ENCODE data around the gene ATF1.
A peak's percentile ranks its signal among the peaks of the same experiment; 100 is the strongest.
"Not testable (repeated sequence)": the region's sequence is repeated elsewhere in the genome, so short reads cannot be mapped to it uniquely, and the experiment has no call there.

ATF1 gene

DNA sequence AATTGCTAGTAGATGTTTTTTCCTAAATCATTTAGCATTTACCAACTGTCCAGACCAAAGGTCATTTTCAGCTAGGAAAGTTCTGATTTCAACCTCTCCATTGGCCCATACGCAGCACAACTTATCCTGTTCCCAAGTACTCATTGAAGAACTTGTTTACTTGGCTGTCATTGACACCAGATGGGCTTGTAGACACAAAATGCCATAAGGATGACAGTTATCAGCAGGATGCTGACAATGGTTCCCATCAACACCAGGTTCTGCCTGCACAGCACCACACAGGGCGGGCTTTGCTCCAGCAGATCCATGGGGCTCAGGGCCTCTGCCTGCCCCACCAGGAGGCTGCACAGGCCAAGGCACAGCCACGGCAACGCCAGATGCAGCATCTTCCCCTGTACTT is 42.3 kb downstream of the ATF1 start:
- Histone ChIP-seq H3K36me3 (ENCODE audit: insufficient read depth, low read length) (peaks cover 7% of the 10 kb centered on the region), H3K79me2 (ENCODE audit: control insufficient read depth, insufficient read depth, low read length, unreplicated experiment) (peaks cover 2% of the 10 kb centered on the region), H3K4me1 (ENCODE audit: control insufficient read depth, insufficient read depth, low read length, unreplicated experiment) (no peaks in the 10 kb centered on the region), H2AFZ (ENCODE audit: low read length, unreplicated experiment) (no peak overlapping the region), H3K27me3 (ENCODE audit: insufficient read depth, low read length) (no peaks in the 10 kb centered on the region), H3K27ac (ENCODE audit: low read depth, low read length) (no peak overlapping the region), H3K4me3 (ENCODE audit: low read depth, low read length) (no peak overlapping the region)

DNA sequence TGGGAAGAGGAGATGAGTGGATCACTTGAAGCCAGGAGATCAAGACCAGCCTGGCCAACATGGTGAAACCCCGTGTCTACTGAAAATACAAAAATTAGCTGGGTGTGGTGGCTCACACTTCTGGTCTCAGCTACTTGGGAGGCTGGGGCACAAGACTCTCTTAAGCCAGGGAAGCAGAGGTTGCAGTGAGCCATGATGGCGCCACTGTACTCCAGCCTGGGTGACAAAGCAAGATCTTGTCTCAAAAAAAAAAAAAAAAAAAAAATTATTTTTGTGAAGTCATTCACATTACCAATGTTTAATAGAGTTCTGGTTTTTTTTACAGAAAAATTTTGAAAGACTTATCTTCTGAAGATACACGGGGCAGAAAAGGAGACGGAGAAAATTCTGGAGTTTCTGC is 45.2 kb downstream of the ATF1 start:
- H3K36me3 ChIP-seq (ENCODE audit: insufficient read depth, low read length): peaks cover 12% of the 10 kb centered on the region; the same call in 1 of the 2 replicates
- not testable (repeated sequence) for H3K4me3 ChIP-seq (ENCODE audit: low read depth, low read length); H2AFZ ChIP-seq (ENCODE audit: low read length, unreplicated experiment); H3K27me3 ChIP-seq (ENCODE audit: insufficient read depth, low read length); H3K4me1 ChIP-seq (ENCODE audit: control insufficient read depth, insufficient read depth, low read length, unreplicated experiment); H3K79me2 ChIP-seq (ENCODE audit: control insufficient read depth, insufficient read depth, low read length, unreplicated experiment); H3K27ac ChIP-seq (ENCODE audit: low read depth, low read length)

DNA sequence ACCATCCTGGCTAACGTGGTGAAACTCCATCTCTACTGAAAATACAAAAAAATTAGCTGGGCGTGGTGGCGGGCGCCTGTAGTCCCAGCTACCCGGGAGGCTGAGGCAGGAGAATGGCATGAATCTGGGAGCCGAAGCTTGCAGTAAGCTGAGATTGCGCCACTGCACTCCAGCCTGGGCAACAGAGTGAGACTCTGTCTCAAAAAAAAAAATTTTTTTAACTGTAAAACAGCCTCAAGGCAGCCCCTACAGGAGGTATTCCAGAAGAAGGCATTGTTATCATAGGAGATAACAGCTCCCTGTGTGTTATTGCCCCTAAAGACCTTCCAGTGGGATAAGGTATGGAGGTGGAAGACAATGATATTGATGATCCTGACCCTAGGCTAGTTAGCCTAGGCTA is 51.0 kb downstream of the ATF1 start:
- H3K36me3 ChIP-seq (ENCODE audit: insufficient read depth, low read length): peaks cover 23% of the 10 kb centered on the region

DNA sequence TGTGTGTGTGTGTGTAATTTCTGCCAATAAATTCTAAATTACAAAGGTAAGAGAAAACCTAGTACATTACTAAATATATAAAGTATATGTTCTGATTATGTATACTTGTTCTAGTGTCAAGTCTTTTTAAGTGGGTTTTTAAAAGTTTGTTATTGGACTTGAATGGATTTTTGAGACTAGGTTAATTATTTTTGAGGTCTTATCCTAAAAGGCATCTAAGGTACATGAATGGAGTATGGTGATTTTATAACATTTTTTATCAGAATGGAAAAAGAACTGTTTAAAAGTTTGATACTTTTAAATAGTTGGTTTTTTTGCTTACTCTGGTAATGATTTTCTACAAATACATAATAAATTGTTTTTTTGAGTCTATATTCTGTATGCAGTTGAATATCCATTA is 56.3 kb downstream of the ATF1 start:
- Histone ChIP-seq H3K36me3 (ENCODE audit: insufficient read depth, low read length) (peaks cover 12% of the 10 kb centered on the region), H3K27ac (ENCODE audit: low read depth, low read length) (no peak overlapping the region), H3K79me2 (ENCODE audit: control insufficient read depth, insufficient read depth, low read length, unreplicated experiment) (no peaks in the 10 kb centered on the region), H3K27me3 (ENCODE audit: insufficient read depth, low read length) (no peaks in the 10 kb centered on the region), H2AFZ (ENCODE audit: low read length, unreplicated experiment) (no peak overlapping the region), H3K4me3 (ENCODE audit: low read depth, low read length) (no peak overlapping the region), H3K4me1 (ENCODE audit: control insufficient read depth, insufficient read depth, low read length, unreplicated experiment) (peaks cover 2% of the 10 kb centered on the region)

More for the DNA sequence above, 51.0 kb downstream of the ATF1 start:
- H2AFZ ChIP-seq (ENCODE audit: low read length, unreplicated experiment); H3K4me3 ChIP-seq (ENCODE audit: low read depth, low read length); H3K27me3 ChIP-seq (ENCODE audit: insufficient read depth, low read length); H3K79me2 ChIP-seq (ENCODE audit: control insufficient read depth, insufficient read depth, low read length, unreplicated experiment); H3K4me1 ChIP-seq (ENCODE audit: control insufficient read depth, insufficient read depth, low read length, unreplicated experiment); H3K27ac ChIP-seq (ENCODE audit: low read depth, low read length): not testable (repeated sequence)

DNA sequence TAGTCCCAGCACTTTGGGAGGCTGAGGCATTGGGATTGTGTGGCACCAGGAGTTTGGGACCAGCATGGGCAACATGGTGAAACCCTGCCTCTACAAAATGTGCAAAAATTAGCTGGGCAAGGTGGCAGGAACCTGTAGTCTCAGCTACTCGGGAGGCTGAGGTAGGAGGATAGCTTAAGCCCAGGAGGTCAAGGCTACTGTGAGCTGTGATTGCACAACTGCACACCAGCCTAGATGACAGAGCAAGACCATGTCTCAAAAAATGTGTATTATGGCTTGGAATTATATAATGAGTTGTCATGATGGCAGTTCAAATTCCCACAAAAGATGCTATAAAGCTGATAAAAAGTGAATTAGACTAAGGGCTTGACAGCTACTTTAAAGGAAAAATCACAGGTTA is 58.2 kb downstream of the ATF1 start:
- Histone ChIP-seq H3K4me1 (ENCODE audit: control insufficient read depth, insufficient read depth, low read length, unreplicated experiment) (peaks cover 3% of the 10 kb centered on the region), H3K36me3 (ENCODE audit: insufficient read depth, low read length) (peaks cover 7% of the 10 kb centered on the region), H3K79me2 (ENCODE audit: control insufficient read depth, insufficient read depth, low read length, unreplicated experiment) (no peaks in the 10 kb centered on the region), H3K27ac (ENCODE audit: low read depth, low read length) (no peak overlapping the region), H3K4me3 (ENCODE audit: low read depth, low read length) (no peak overlapping the region), H3K27me3 (ENCODE audit: insufficient read depth, low read length) (no peaks in the 10 kb centered on the region), H2AFZ (ENCODE audit: low read length, unreplicated experiment) (no peak overlapping the region)

DNA sequence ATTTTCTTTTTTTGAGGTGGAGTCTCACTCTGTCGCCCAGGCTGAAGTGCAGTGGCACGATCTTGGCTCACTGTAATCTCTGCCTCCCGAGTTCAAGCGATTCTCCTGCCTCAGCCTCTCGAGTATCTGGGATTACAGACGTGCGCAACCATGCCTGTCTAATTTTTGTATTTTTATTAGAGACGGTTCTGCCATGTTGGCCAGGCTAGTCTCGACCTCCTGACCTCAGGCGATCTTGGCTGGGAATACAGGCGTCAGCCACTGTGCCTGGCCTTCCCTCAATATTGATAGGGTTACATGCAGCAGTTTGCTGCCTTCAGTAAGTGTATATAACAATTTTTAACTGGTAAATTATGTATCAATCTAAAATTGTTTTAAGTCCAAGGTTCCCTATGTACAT is 59.8 kb downstream of the ATF1 start:
- not testable (repeated sequence) for H3K36me3 ChIP-seq (ENCODE audit: insufficient read depth, low read length); H3K79me2 ChIP-seq (ENCODE audit: control insufficient read depth, insufficient read depth, low read length, unreplicated experiment); H2AFZ ChIP-seq (ENCODE audit: low read length, unreplicated experiment); H3K27me3 ChIP-seq (ENCODE audit: insufficient read depth, low read length); H3K4me1 ChIP-seq (ENCODE audit: control insufficient read depth, insufficient read depth, low read length, unreplicated experiment); H3K4me3 ChIP-seq (ENCODE audit: low read depth, low read length); H3K27ac ChIP-seq (ENCODE audit: low read depth, low read length)

DNA sequence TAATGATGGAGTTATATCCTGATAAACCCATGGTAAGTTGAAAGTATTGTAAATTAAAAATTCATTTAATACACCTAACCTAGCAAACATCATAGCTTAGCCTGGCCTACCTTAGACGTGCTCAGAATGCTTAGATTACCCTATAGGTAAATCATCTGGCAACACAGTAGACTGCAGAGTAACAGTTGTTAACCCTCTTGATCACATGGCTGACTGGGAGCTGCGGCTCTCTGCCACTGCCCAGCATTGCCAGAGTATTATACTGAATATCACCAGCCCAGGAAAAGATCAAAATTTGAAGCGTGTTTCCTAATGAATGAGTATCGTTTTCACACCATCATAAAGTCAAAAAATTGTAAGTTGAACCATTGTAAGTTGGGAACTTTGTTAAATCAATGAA is 61.0 kb downstream of the ATF1 start:
- Histone ChIP-seq H3K36me3 (ENCODE audit: insufficient read depth, low read length) (no peaks in the 10 kb centered on the region; the same call in 1 of the 2 replicates), H3K4me1 (ENCODE audit: control insufficient read depth, insufficient read depth, low read length, unreplicated experiment) (peaks cover 3% of the 10 kb centered on the region), H2AFZ (ENCODE audit: low read length, unreplicated experiment) (peak overlapping the region; percentile 1), H3K79me2 (ENCODE audit: control insufficient read depth, insufficient read depth, low read length, unreplicated experiment) (no peaks in the 10 kb centered on the region), H3K4me3 (ENCODE audit: low read depth, low read length) (no peak overlapping the region), H3K27me3 (ENCODE audit: insufficient read depth, low read length) (no peaks in the 10 kb centered on the region), H3K27ac (ENCODE audit: low read depth, low read length) (peak overlapping the region; percentile 25; the same call in 1 of the 2 replicates)

DNA sequence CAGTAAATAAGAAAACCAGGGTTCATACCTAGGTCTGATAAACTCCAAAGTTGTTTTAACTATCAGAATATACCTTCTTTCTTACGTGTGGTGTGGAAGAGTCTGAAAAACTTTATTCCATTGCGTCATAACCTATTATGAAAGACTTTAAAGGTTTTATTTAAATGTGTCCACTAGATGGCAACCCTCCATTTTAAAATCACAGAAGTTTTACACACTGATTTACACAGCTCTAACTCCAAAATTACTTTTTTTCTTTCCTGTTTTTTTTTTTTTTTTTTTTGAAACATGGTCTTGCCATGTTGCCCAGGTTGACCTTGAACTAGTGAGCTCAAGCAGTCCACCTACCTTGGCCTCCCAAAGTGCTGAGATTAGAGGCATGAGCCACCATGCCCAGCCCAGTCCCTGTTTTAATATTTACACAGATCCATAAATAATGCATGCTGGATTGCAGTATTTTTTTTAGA is 61.5 kb downstream of the ATF1 start:
- Histone ChIP-seq H2AFZ (ENCODE audit: low read length, unreplicated experiment) (peak overlapping the region; percentile 1), H3K27ac (ENCODE audit: low read depth, low read length) (peak overlapping the region; percentile 25; the same call in 1 of the 2 replicates), H3K4me3 (ENCODE audit: low read depth, low read length) (no peak overlapping the region), H3K27me3 (ENCODE audit: insufficient read depth, low read length) (no peaks in the 10 kb centered on the region), H3K4me1 (ENCODE audit: control insufficient read depth, insufficient read depth, low read length, unreplicated experiment) (peaks cover 3% of the 10 kb centered on the region), H3K79me2 (ENCODE audit: control insufficient read depth, insufficient read depth, low read length, unreplicated experiment) (no peaks in the 10 kb centered on the region), H3K36me3 (ENCODE audit: insufficient read depth, low read length) (no peaks in the 10 kb centered on the region; the same call in 1 of the 2 replicates)

DNA sequence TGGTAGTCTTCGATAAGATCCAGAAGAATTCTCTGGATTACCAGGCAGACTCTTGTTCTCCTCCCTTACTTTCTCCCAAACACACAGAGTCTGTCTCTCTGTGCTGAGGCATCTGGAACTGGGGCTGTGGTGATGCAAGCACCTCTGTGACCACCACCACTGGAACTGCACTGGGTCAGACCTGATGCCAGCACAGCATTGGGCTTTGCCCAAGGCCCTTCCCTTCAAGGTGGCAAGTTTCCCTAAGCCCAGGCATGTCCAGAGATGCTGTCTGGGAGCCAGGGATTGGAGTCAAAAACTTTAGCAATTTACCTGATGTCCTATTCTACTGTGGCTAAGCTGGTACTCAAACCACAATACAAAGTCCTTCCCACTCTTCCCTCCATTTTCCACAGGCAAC is 64.2 kb downstream of the ATF1 start:
- no peaks in the 10 kb centered on the region for H3K36me3 ChIP-seq (ENCODE audit: insufficient read depth, low read length)
- no peak overlapping the region for H3K4me3 ChIP-seq (ENCODE audit: low read depth, low read length)
- H2AFZ ChIP-seq (ENCODE audit: low read length, unreplicated experiment): no peak overlapping the region
- no peaks in the 10 kb centered on the region for H3K79me2 ChIP-seq (ENCODE audit: control insufficient read depth, insufficient read depth, low read length, unreplicated experiment)
- H3K4me1 ChIP-seq (ENCODE audit: control insufficient read depth, insufficient read depth, low read length, unreplicated experiment): peaks cover 3% of the 10 kb centered on the region
- no peaks in the 10 kb centered on the region for H3K27me3 ChIP-seq (ENCODE audit: insufficient read depth, low read length)
- H3K27ac ChIP-seq (ENCODE audit: low read depth, low read length): no peak overlapping the region

DNA sequence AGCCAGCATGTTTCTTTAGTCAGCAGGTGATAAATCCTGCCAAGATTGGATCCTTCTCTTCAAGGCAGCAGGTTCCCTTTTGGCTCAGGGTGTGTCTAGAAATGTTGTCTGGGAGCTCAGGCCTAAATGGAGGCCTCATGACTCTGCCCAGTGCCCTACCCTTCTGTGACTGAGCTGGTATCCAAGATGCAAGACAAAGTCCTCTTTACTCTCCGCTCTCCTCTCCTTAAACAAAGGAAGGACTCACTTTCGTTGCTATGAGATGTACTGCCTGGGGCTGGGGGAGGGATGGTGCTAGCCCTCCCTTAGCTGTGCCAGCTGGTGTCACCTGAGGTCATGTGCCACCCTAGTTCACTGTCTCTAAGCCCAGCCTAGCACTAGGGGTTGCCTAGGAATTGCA is 65.0 kb downstream of the ATF1 start:
- H3K4me1 ChIP-seq (ENCODE audit: control insufficient read depth, insufficient read depth, low read length, unreplicated experiment): peaks cover 3% of the 10 kb centered on the region
- H3K79me2 ChIP-seq (ENCODE audit: control insufficient read depth, insufficient read depth, low read length, unreplicated experiment): no peaks in the 10 kb centered on the region
- H3K36me3 ChIP-seq (ENCODE audit: insufficient read depth, low read length): no peaks in the 10 kb centered on the region
- H2AFZ ChIP-seq (ENCODE audit: low read length, unreplicated experiment): no peak overlapping the region
- H3K27ac ChIP-seq (ENCODE audit: low read depth, low read length): no peak overlapping the region
- no peak overlapping the region for H3K4me3 ChIP-seq (ENCODE audit: low read depth, low read length)
- no peaks in the 10 kb centered on the region for H3K27me3 ChIP-seq (ENCODE audit: insufficient read depth, low read length)

DNA sequence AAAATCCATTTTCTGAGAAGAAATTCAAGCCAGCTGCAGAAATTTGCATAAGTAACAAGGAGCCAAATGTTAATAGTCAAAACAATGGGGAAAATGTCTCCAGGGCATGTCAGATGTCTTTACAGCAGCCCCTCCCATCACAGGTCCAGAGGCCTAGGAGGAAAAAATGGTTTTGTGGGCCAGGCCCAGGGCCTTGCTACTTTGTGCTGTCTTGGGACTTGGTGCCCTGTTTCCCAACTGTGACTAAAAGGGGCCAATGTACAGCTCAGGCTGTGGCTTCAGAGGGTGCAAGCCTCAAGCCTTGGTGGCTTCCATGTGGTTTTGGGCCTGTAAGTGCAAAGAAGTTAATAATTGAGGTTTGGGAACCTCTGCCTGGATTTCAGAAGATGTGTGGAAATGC is 69.9 kb downstream of the ATF1 start:
- H2AFZ ChIP-seq (ENCODE audit: low read length, unreplicated experiment); H3K79me2 ChIP-seq (ENCODE audit: control insufficient read depth, insufficient read depth, low read length, unreplicated experiment); H3K27ac ChIP-seq (ENCODE audit: low read depth, low read length); H3K4me3 ChIP-seq (ENCODE audit: low read depth, low read length); H3K36me3 ChIP-seq (ENCODE audit: insufficient read depth, low read length); H3K4me1 ChIP-seq (ENCODE audit: control insufficient read depth, insufficient read depth, low read length, unreplicated experiment); H3K27me3 ChIP-seq (ENCODE audit: insufficient read depth, low read length): not testable (repeated sequence)
